Measurements from ENCODE around the gene TBC1D5.
"Not testable (repeated sequence)": the region's sequence is repeated elsewhere in the genome, so short reads cannot be mapped to it uniquely, and the experiment has no call there.

TBC1D5 gene

GRCh38 chr3:17583530-17583929 lies 158.9 kb downstream of the TBC1D5 start:
- no peak for DNase-seq

GRCh38 chr3:17581421-17582080 lies 160.9 kb downstream of the TBC1D5 start:
- no peak for DNase-seq

GRCh38 chr3:17580901-17581300 lies 161.5 kb downstream of the TBC1D5 start:
- DNase-seq: no peak

DNA sequence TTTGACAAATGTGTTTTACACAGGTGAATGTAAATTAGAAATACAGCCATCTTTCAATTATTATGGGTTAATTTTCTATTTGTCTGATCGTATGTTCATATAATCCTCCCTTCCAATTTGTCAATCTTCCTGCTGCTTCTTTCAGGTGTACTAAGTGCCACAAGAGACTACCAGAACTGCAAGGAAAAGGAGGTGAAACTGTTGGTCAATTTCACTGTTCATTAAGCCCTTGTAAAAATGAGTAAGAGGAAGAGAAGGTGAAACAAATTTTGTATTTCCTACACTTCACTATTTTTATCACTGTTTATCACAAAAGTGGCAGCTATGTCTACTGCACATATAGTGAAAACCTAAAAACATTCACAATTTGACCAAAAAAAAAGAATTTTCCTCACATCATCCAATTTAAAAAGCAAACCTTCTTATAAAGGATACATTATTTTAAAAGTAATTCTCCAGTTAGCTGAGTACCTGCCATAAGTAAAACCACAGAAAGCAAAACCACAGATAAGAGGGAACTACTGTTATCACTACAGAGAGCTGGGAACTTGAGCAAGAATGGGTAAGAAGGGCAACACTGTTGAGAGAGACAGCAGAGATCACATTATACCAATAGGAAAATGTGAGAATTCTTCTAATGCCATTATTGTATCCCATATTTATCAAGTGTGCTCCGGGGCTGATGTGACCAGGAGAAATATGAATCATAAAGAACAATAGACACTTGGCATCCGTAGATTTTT lies 163.0 kb downstream of the TBC1D5 start:
- DNase-seq: no peak

DNA sequence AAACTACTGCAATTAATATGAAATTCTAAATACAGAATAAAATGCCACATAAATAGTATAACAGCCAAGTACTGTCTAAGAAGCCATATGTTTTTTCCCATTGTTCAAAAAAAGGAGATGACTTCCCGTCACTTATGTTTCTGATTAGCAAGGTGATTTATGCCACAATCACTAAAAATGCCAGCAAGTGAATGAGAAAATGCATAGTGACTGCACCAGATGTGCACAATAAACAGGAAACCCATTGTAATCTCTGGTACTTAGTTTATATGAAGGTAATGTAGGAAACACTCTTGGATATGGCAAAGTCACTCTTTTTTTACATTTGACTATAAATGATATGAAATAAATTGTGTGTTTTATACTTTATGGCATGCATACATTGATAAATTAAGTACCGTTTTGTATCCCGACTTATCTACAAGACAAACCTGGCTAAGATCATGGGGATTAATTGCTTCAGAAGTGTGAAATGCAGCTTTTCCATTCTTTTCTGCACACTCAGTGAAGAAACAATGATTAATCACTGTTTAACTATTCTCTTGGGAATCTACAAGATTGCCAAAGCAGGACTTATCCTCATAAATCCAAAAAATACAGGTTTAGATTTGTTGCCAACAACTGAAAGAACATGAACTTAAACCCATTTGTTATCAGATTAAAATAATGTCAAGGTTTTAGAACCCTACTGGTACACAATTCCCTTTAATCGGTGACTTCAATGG lies 164.5 kb downstream of the TBC1D5 start:
- no peak for DNase-seq

DNA sequence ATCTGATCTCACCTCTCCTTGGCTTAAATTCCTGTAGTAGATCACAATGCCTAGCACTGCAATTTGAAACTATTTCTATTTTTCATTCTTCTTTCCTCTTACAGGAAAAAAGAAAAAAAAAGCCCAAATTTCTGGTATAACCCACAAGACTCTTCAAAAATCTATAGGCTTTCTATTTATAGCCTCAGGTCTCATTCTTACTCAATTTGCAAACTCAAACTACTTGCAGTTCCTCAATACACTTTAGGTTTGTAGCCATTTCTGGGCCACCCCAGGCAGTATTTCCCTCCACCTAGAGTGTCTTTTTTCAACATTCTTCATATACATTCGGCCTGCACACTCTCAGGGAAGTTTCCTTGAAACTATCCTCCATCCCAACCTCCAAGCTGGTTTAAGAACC lies 169.0 kb downstream of the TBC1D5 start:
- DNase-seq: no peak

- no peak for DNase-seq
These were observed 170.7 kb downstream of the TBC1D5 start for GRCh38 chr3:17571686-17572085.

- no peak for DNase-seq
These were observed 179.6 kb downstream of the TBC1D5 start for GRCh38 chr3:17562845-17563244.

- DNase-seq: no peak
These were observed 183.9 kb downstream of the TBC1D5 start for GRCh38 chr3:17558565-17558964.

- DNase-seq: no peak
These were observed 184.5 kb downstream of the TBC1D5 start for GRCh38 chr3:17557749-17558463.

DNA sequence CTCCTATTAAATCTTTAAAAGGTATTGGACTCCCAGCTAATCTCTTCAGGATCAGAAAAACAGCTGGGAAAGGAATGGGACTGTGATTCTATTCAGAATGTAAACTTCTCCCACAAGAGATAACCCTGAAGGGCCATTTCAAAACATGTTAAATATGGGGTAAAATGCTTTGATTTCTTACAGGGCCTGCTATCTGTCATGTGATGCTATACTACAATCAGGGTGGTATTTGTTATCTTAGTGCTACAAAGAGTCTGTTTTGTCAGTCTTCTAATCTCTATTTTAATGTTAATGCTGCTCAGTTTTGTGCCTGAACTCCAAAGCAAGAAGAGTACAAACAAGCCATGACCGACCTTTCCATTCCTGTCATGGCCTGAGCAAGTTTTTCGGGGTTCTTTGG lies 186.9 kb downstream of the TBC1D5 start:
- DNase-seq: no peak

GRCh38 chr3:17554078-17554477 lies 188.4 kb downstream of the TBC1D5 start:
- DNase-seq: no peak

DNA sequence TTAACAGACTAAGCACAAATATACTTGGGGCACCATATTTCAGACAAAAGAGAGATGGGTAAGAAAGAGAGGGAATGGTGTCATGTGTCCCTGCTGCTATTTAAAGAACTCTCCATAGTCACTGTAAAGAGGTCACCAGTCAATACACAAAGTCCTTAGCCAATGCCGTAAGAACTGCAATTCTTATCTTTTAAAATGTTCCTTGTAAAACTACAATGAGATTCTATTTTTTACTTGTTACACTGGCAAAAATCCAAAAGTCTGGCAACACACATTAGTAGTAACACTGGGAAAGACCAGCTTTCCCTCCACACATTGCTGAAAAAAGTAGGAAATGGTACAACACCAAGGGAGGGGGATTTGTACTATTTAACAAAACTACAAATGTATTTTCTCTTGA lies 189.4 kb downstream of the TBC1D5 start:
- no peak for DNase-seq

GRCh38 chr3:17552351-17552750 lies 190.1 kb downstream of the TBC1D5 start:
- no peak for DNase-seq

GRCh38 chr3:17551895-17552294 lies 190.5 kb downstream of the TBC1D5 start:
- DNase-seq: no peak

- DNase-seq: no peak
These were observed 191.1 kb downstream of the TBC1D5 start for GRCh38 chr3:17551333-17551732.

DNA sequence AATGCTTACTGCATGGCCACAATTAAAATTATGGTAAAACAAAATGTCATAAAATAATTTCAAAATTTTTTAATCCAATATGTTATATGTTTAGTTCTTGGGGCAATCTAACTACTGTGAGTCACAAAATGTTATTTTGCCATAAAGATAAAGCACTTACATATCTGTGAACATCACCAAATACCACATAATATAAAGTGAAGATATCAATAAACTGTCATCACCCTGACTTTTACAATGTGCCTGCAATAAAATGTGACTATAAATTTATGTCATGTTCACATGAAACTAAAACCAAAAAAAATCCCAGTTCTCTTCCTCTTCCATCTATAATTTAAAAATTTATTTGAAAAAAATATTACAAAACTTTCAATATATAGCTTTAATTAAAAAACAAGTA lies 191.8 kb downstream of the TBC1D5 start:
- DNase-seq: no peak

DNA sequence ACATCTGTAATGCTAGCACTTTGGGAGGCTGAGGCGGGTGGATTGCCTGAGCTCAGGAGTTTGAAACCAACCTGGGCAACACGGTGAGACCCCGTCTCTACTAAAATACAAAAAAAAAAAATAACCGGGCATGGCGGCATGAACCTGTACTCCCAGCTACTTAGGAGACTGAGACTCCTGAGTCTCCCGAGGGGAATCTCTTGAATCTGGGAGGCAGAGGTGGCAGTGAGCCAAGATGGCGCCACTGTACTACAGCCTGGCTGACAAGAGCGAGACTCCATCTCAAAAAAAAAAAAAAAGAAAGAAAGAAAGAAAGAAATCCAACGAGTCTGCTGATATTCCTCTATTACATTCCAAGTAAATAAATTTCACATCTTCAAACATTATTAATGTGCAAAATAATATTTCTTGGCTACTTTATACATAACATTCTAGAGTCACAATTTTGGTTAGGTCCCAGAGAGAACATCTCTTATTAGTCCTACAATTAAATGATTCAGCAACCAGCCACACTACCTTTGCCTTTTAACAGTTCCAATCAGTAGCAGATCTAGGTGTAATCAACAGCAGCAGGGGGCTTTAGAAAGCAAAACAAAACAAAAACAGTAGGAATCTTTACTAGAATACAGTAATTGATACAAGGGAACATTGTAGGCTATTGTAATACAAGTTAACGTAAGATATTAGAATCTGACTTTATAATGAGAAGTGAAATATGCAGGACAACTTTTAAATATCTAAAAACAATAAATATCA lies 195.8 kb downstream of the TBC1D5 start:
- no peak for DNase-seq

DNA sequence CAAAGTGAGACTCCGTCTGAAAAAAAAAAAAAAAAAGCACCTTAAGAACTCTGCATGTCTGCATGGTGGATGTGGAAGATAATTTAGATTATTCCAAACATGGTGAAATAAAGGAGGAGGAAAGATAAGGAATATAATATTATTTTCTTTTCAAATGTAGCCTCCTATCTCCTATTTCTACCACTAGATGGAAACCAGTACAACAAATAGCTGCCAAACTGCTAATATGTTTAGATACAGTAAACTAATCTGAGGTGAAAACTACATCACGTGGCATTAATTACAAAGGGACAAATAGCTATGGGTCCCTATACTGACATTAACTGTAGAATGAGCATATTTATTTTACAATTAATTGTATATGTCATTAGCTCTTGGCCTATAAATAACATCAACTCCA lies 197.8 kb downstream of the TBC1D5 start:
- DNase-seq: no peak

DNA sequence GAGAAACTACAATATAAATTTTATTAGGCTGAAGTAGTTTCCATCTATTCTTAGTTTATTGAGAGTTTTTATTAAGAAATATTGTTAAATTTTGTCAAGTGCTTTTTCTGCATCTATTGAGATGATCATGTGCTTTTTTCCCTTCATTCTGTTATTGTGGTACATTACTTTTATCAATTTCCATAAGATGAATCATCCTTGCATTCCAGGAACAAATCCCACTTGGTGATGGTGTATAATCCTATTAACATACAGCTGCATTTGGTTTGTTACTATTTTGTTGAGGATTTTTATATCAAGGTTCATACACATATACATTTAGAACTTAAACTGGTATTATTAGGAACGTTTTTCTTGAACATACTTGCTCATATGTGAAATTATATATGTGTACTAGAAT lies 199.8 kb downstream of the TBC1D5 start:
- DNase-seq: no peak

- no peak for DNase-seq
These were observed 203.0 kb downstream of the TBC1D5 start for GRCh38 chr3:17539436-17539835.

GRCh38 chr3:17535274-17535673 lies 207.2 kb downstream of the TBC1D5 start:
- no peak for DNase-seq

GRCh38 chr3:17532446-17532845 lies 210.0 kb downstream of the TBC1D5 start:
- DNase-seq: not testable (repeated sequence)

Measured in stimulated activated CD4-positive, alpha-beta T cell treated with anti-CD3 and anti-CD28 coated beads, Interleukin-12 subunit alpha, Interleukin-12 subunit beta, amount 100 ng/mL, for 4 hours (primary cell).